B cell (primary cell): ENCODE measurements around the gene NELFA. TPM values are rescaled to one million over a fixed set of nuclear protein-coding genes. Genes with fewer than 3 reads are reported as not detected.

ENCODE experiments used
- ATAC-seq: fragments of 200-7000 bp; cut with Tn5 transposase; one replicate; pipeline ENCODE4 v1.10.0; 2021; ENCODE audit warnings: low read depth, mild to moderate bottlenecking, moderate number of reproducible peaks, moderate library complexity
- CTCF ChIA-PET: fragments of 350-600 bp; sonication (Branson Sonifier 250); formaldehyde crosslinking; loops from one replicate; lab custom pipeline; 2021; ENCODE audit warnings: antibody characterized with exemption, inconsistent platforms; lab: Charles Lee
- POLR2A ChIA-PET: fragments of 350-600 bp; sonication (Branson Sonifier 250); formaldehyde crosslinking; loops from one replicate; lab custom pipeline; 2021; ENCODE audit warnings: antibody characterized with exemption; lab: Charles Lee
- DNase-seq: peaks from one replicate; pipeline ENCODE4 v3.0.0; 2013
- H2AFZ ChIP-seq: 2 replicates; pipeline ENCODE4 v1.6.1; 2012; ENCODE audit warnings: mild to moderate bottlenecking, low read depth, low read length; ENCODE audit not compliant: insufficient read depth, poor library complexity, severe bottlenecking
- H3K27ac ChIP-seq, 2 donors: 1 replicate in 1 of 2; 2 replicates in 1 of 2; pipeline ENCODE4 v1.5.1; 2012 to 2013; ENCODE audit warnings: low read length in 2 of 2, mild to moderate bottlenecking in 2 of 2, moderate library complexity in 1 of 2
- H3K27me3 ChIP-seq, 4 experiments: fragments of 200-600 bp in 1 of 4; sonication (generic) in 1 of 4; replicated peaks in 1 of 4; 1 replicate in 2 of 4; 2 replicates in 2 of 4; pipeline versions ENCODE4 v1.6.1 to v1.7.0; 2013 to 2016; ENCODE audit warnings: low read length in 3 of 4, mild to moderate bottlenecking in 2 of 4, mixed read lengths in 1 of 4, moderate library complexity in 1 of 4; ENCODE audit not compliant: insufficient read depth in 4 of 4, control insufficient read depth in 3 of 4; ENCODE audit errors: control extremely low read depth in 1 of 4
- H3K36me3 ChIP-seq, 2 experiments: replicated peaks in 1 of 2; 1 replicate in 1 of 2; 2 replicates in 1 of 2; pipeline versions ENCODE4 v1.6.1 to v1.7.1; 2013; ENCODE audit warnings: low read length in 1 of 2; ENCODE audit not compliant: insufficient read depth in 2 of 2, control insufficient read depth in 1 of 2; ENCODE audit errors: control extremely low read depth in 1 of 2, extremely low read depth in 1 of 2
- H3K4me1 ChIP-seq, 2 donors: fragments of 200-600 bp in 1 of 2; sonication (generic) in 1 of 2; 1 replicate in 1 of 2; 2 replicates in 1 of 2; pipeline versions ENCODE4 v1.5.1 to v1.6.1; 2013 to 2017; ENCODE audit warnings: low read length in 2 of 2; ENCODE audit not compliant: control insufficient read depth in 2 of 2, insufficient read depth in 2 of 2
- H3K4me2 ChIP-seq: replicated peaks from 2 replicates; pipeline ENCODE3; 2012; ENCODE audit warnings: mild to moderate bottlenecking, low read depth, low read length; ENCODE audit not compliant: poor library complexity, severe bottlenecking
- H3K4me3 ChIP-seq, 5 experiments: fragments of 200-600 bp in 1 of 5; sonication (generic) in 1 of 5; 1 replicate in 3 of 5; 2 replicates in 2 of 5; pipeline versions ENCODE4 v1.5.1 to v1.7.0; 2011 to 2016; ENCODE audit warnings: low read length in 4 of 5, mild to moderate bottlenecking in 4 of 5, low read depth in 2 of 5, control low read depth in 1 of 5, moderate library complexity in 1 of 5; ENCODE audit not compliant: insufficient read depth in 1 of 5; ENCODE audit errors: control extremely low read depth in 1 of 5, extremely low read depth in 1 of 5
- H3K79me2 ChIP-seq: fragments of 200-600 bp; sonication (generic); one replicate; pipeline ENCODE4 v1.6.0; 2016; ENCODE audit warnings: low read length; ENCODE audit not compliant: control insufficient read depth, insufficient read depth
- H3K9ac ChIP-seq: fragments of 200-600 bp; sonication (generic); 2 replicates; pipeline ENCODE4 v1.6.1; 2017; ENCODE audit warnings: mild to moderate bottlenecking, low read length, moderate library complexity
- H3K9me3 ChIP-seq, 3 donors: one replicate each; pipeline versions ENCODE4 v1.6.1 to v1.7.1; 2013; ENCODE audit warnings: low read length in 2 of 3; ENCODE audit not compliant: control insufficient read depth in 2 of 3, insufficient read depth in 1 of 3; ENCODE audit errors: control extremely low read depth in 1 of 3
- H4K20me1 ChIP-seq: 2 replicates; pipeline ENCODE4 v1.6.0; 2012; ENCODE audit warnings: mild to moderate bottlenecking, low read length; ENCODE audit not compliant: insufficient read depth, control insufficient read depth, poor library complexity, severe bottlenecking
- H3K27ac Mint-ChIP-seq: one replicate; pipeline ENCODE4 v1.8.0; 2021; ENCODE audit warnings: mixed read lengths
- H3K27me3 Mint-ChIP-seq: one replicate; pipeline ENCODE4 v1.8.0; 2021; ENCODE audit warnings: mixed read lengths
- H3K4me1 Mint-ChIP-seq: one replicate; pipeline ENCODE4 v1.8.0; 2021; ENCODE audit warnings: mixed read lengths
- H3K4me3 Mint-ChIP-seq: one replicate; pipeline ENCODE4 v1.8.0; 2021; ENCODE audit warnings: mixed read lengths
- H3K9me3 Mint-ChIP-seq: one replicate; pipeline ENCODE4 v1.8.0; 2022; ENCODE audit warnings: mixed read lengths; ENCODE audit not compliant: insufficient read depth
- CTCF ChIP-seq: fragments of 200-600 bp; IDR thresholded peaks from one replicate; pipeline ENCODE4 v1.8.0; 2022; ENCODE audit warnings: antibody characterized with exemption, mild to moderate bottlenecking
- EZH2 ChIP-seq: IDR thresholded peaks from 2 replicates; pipeline ENCODE4 v1.6.1; 2012; ENCODE audit warnings: borderline replicate concordance, low read depth, mild to moderate bottlenecking, moderate library complexity, low read length; ENCODE audit not compliant: insufficient read depth, poor library complexity, severe bottlenecking
- WGBS: methylation state at CpG from one replicate; pipeline ENCODE4 v1.1.5; 2013; ENCODE audit warnings: missing lambda C conversion rate; ENCODE audit not compliant: insufficient coverage; 5-methylcytosine and 5-hydroxymethylcytosine counted together
- intact Hi-C: fragments of 100-400 bp; cut with micrococcal nuclease; formaldehyde crosslinking; loops from one replicate; pipeline ENCODE4 v1.10.0; 2022
- polyA plus RNA-seq: library from polyadenylated mRNA; depleted of rRNA; stranded (reverse); fragments of >200 nt; gene quantifications from 2 replicates; pipeline ENCODE4 v1.2.3, GENCODE V29; 2012
- total RNA-seq, 2 donors: library from RNA; stranded (reverse); fragments of 120-200 nt in 1 of 2; gene quantifications; 1 replicate in 1 of 2; 2 replicates in 1 of 2; pipeline versions ENCODE4 v1.2.3 to v1.2.4, GENCODE V29; 2013 to 2022

NELFA gene
- total and polyA plus RNA-seq, 2 donors (not counting 1 experiment from before 2014, with no cell fraction given) = 42.8 to 60.7 TPM

- no peak overlapping the region for H3K27ac ChIP-seq
- Mint-ChIP-seq H3K9me3 (no peaks in the 10 kb centered on the region), H3K4me3 (no peak overlapping the region), H3K27me3 (no peaks in the 10 kb centered on the region), H3K27ac (no peak overlapping the region), H3K4me1 (no peaks in the 10 kb centered on the region)
- H4K20me1 ChIP-seq = no peaks in the 10 kb centered on the region
- WGBS = 100% methylated on average over 3 of the region's 5 CpGs
- DNase-seq (no peak), ATAC-seq (no peak)
- no peak overlapping the region for H3K4me3 ChIP-seq
- CTCF ChIA-PET = no interaction called here
- TF ChIP-seq EZH2 (no peak), CTCF (no peak)
- H3K4me2 ChIP-seq = no peak overlapping the region
- peaks cover 0 to 57% of the 10 kb centered on the region in 2 experiments for H3K36me3 ChIP-seq
- no peak overlapping the region for H3K9ac ChIP-seq
- no peaks in the 10 kb centered on the region for H3K27me3 ChIP-seq
- H3K79me2 ChIP-seq = no peaks in the 10 kb centered on the region
- no peak overlapping the region for H2AFZ ChIP-seq
- no peaks in the 10 kb centered on the region for H3K9me3 ChIP-seq
- POLR2A ChIA-PET = no interaction called here
- intact Hi-C loops = no loop called here
- no peaks in the 10 kb centered on the region for H3K4me1 ChIP-seq
Measured at GRCh38 chr4:1959104-1959384, 49.7 kb downstream of the NELFA start.

GRCh38 chr4:1958276-1959103, 50.3 kb downstream of the NELFA start:
- Histone ChIP-seq H2AFZ (no peak overlapping the region), H3K4me1 (no peaks in the 10 kb centered on the region), H3K79me2 (no peaks in the 10 kb centered on the region), H3K9ac (no peak overlapping the region), H3K4me2 (no peak overlapping the region), H4K20me1 (no peaks in the 10 kb centered on the region), H3K36me3 (peaks cover 0 to 57% of the 10 kb centered on the region in 2 experiments), H3K27ac (no peak overlapping the region), H3K9me3 (no peaks in the 10 kb centered on the region), H3K27me3 (no peaks in the 10 kb centered on the region), H3K4me3 (no peak overlapping the region)
- no peak for ATAC-seq
- Mint-ChIP-seq H3K9me3 (no peaks in the 10 kb centered on the region), H3K4me3 (no peak overlapping the region), H3K27ac (no peak overlapping the region), H3K4me1 (no peaks in the 10 kb centered on the region), H3K27me3 (no peaks in the 10 kb centered on the region)
- ChIA-PET POLR2A (no interaction called here), CTCF (no interaction called here)
- 97% methylated on average over 14 of the region's 15 CpGs for WGBS
- TF ChIP-seq CTCF = no peak
- no peak for TF ChIP-seq EZH2
- no peak for DNase-seq
- intact Hi-C loops = no loop called here
